Measurements from ENCODE around the gene SIGMAR1.

DNA sequence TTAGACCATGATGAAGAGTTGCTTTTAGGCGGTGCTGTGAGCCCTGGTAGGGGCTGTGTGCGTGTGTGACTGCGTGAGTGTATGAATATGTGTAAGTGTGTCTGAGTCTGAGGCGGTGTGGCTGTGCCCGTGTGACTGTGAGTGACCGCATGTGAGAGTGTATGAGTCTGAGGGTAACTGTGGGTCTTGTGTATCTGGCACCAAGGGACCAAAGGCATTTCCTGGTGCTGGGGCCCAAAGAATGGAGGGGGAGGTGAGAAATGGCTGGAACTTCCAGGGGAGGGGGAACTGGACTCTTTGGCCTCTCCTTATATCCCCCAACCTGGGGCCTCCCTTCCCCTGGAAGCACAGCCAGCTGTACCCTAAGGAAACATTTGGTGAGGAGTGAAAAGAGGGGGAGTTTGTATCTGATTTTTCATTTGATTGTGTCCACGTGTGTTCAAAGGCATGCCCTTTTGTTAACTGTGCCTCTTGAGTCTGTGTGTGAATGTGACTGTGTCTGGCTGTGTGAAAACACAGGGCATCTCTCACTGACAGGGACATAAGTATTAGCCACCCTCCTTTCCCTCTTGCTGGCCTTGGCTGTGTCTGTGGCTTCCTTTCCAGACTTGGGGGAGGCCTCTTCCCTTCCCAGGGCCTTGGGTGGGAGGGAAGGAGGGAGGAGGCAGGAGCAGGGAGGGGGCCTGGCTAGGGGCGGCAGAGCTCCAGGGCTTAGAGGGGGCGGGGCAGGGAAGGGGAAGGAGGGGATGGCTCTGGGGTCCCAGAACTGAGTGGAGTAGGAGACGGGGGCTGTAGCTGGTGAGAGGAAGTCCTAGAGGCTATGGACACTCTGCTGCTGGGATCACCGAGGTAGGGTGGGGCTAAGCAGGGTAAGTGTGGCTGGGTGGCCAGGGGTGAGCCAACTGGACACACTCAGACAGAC lies 15.8 kb upstream of the SIGMAR1 start:
- TF ChIP-seq ZFP3 (CRISPR knock-in tag; IDR thresholded peaks at IDR 0.05) (no peak), RARB (CRISPR knock-in tag; IDR thresholded peaks at IDR 0.05) (no peak), ZNF70 (CRISPR knock-in tag; IDR thresholded peaks at IDR 0.05) (no peak)
- TF ChIP-seq, protein P1, sequence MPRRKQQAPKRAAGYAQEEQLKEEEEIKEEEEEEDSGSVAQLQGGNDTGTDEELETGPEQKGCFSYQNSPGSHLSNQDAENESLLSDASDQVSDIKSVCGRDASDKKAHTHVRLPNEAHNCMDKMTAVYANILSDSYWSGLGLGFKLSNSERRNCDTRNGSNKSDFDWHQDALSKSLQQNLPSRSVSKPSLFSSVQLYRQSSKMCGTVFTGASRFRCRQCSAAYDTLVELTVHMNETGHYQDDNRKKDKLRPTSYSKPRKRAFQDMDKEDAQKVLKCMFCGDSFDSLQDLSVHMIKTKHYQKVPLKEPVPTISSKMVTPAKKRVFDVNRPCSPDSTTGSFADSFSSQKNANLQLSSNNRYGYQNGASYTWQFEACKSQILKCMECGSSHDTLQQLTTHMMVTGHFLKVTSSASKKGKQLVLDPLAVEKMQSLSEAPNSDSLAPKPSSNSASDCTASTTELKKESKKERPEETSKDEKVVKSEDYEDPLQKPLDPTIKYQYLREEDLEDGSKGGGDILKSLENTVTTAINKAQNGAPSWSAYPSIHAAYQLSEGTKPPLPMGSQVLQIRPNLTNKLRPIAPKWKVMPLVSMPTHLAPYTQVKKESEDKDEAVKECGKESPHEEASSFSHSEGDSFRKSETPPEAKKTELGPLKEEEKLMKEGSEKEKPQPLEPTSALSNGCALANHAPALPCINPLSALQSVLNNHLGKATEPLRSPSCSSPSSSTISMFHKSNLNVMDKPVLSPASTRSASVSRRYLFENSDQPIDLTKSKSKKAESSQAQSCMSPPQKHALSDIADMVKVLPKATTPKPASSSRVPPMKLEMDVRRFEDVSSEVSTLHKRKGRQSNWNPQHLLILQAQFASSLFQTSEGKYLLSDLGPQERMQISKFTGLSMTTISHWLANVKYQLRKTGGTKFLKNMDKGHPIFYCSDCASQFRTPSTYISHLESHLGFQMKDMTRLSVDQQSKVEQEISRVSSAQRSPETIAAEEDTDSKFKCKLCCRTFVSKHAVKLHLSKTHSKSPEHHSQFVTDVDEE (CRISPR knock-in tag; IDR thresholded peaks at IDR 0.05) = no peak
